ENCODE measurements around the gene TFAP2C. TPM values are rescaled to one million over a fixed set of nuclear protein-coding genes. Genes with fewer than 3 reads are reported as not detected.

The TFAP2C gene
- total and polyA plus RNA-seq, 2 experiments from 2014 or later, result 11.9 to 14.3 TPM

- TF ChIP-seq ETS1 (IDR thresholded peaks at IDR 0.05), result no peak
- no peak for TF ChIP-seq STAT1 (IDR thresholded peaks at IDR 0.05; ENCODE audit: unreplicated experiment)
- no peak for TF ChIP-seq ZNF331 (CRISPR knock-in tag; IDR thresholded peaks at IDR 0.05; ENCODE audit: low read depth)
- TF ChIP-seq EZH2 (IDR thresholded peaks at IDR 0.05; ENCODE audit: low read depth, unreplicated experiment), result no peak
- no peak for TF ChIP-seq CTCF (conservative IDR thresholded peaks at IDR 0.05; ENCODE audit: low read depth in 2 of 2)
- TF ChIP-seq NANOG (IDR thresholded peaks at IDR 0.05; ENCODE audit: borderline replicate concordance), result no peak
- no peak for TF ChIP-seq POLR2AphosphoS5 (IDR thresholded peaks at IDR 0.05; ENCODE audit: low read depth)
- TF ChIP-seq JUNB (IDR thresholded peaks at IDR 0.05; ENCODE audit: unreplicated experiment), result no peak
- TF ChIP-seq CREB1 (CRISPR knock-in tag; IDR thresholded peaks at IDR 0.05; ENCODE audit: low read depth), result no peak
- no peak for TF ChIP-seq REST (IDR thresholded peaks at IDR 0.05; ENCODE audit: unreplicated experiment)
- TF ChIP-seq EZH2phosphoT487 (IDR thresholded peaks at IDR 0.05; ENCODE audit: unreplicated experiment), result no peak
- TF ChIP-seq ZNF114 (CRISPR knock-in tag; IDR thresholded peaks at IDR 0.05), result no peak
- no peak for TF ChIP-seq ZNF462 (CRISPR knock-in tag; IDR thresholded peaks at IDR 0.05)
- H3K27ac ChIP-seq (ENCODE audit: low read depth), result no peak overlapping the region
- no peaks in the 10 kb centered on the region for H3K36me3 Mint-ChIP-seq (ENCODE audit: low read depth)
- no peaks in the 10 kb centered on the region for H3K27me3 ChIP-seq (ENCODE audit: insufficient read depth)
- DNase-seq (ENCODE audit: low spot score) (no peak), ATAC-seq (no peak)
- H3K79me2 ChIP-seq (replicated peaks; ENCODE audit: insufficient read depth), result no peaks in the 10 kb centered on the region
- no peaks in the 10 kb centered on the region for H3F3A ChIP-seq (replicated peaks; ENCODE audit: low read depth)
- H3K4me2 ChIP-seq, result no peak overlapping the region
- H4K20me1 ChIP-seq (replicated peaks; ENCODE audit: insufficient read depth), result no peaks in the 10 kb centered on the region
- H3K4me3 ChIP-seq, result no peak overlapping the region
- peaks cover 13% of the 10 kb centered on the region for H3K4me1 ChIP-seq (ENCODE audit: insufficient read depth)
- no peaks in the 10 kb centered on the region for H3K36me3 ChIP-seq (ENCODE audit: insufficient read depth)
- H3K9me3 Mint-ChIP-seq, result no peaks in the 10 kb centered on the region
- H3K9me2 ChIP-seq (ENCODE audit: insufficient read depth), result no peaks in the 10 kb centered on the region
- H2AFZ ChIP-seq, result no peak overlapping the region
- no peak overlapping the region for H3K4me3 Mint-ChIP-seq
- peaks cover 10% of the 10 kb centered on the region for H3K27me3 Mint-ChIP-seq (ENCODE audit: insufficient read depth, low read depth, poor library complexity)
- peaks cover 11% of the 10 kb centered on the region; the same call in 2 of the 3 replicates for H3K4me1 Mint-ChIP-seq
- no peak overlapping the region for H3K27ac Mint-ChIP-seq
These were observed 23.7 kb upstream of the TFAP2C start for GRCh38 chr20:56605261-56605996.
